Endothelial cell (in vitro differentiated cells): Measurements from ENCODE around the gene SEC24D. TPM values are rescaled to one million over a fixed set of nuclear protein-coding genes. Genes with fewer than 3 reads are reported as not detected.
"Not testable (repeated sequence)": the region's sequence is repeated elsewhere in the genome, so short reads cannot be mapped to it uniquely, and the experiment has no call there.

Experiments used
- DNase-seq: peaks from one replicate; pipeline ENCODE4 v3.0.0; 2021; ENCODE audit warnings: low spot score
- H3K27ac Mint-ChIP-seq: one replicate; pipeline ENCODE4 v1.8.0; 2021; ENCODE audit warnings: mixed read lengths, inconsistent platforms; ENCODE audit not compliant: unreplicated experiment
- H3K27me3 Mint-ChIP-seq: one replicate; pipeline ENCODE4 v1.8.0; 2021; ENCODE audit warnings: mild to moderate bottlenecking, moderate library complexity, mixed read lengths, inconsistent platforms; ENCODE audit not compliant: unreplicated experiment
- H3K36me3 Mint-ChIP-seq: one replicate; pipeline ENCODE4 v1.8.0; 2021; ENCODE audit warnings: mild to moderate bottlenecking, low read depth, mixed read lengths, inconsistent platforms; ENCODE audit not compliant: unreplicated experiment
- H3K4me1 Mint-ChIP-seq: one replicate; pipeline ENCODE4 v1.8.0; 2021; ENCODE audit warnings: mild to moderate bottlenecking, mixed read lengths, inconsistent platforms; ENCODE audit not compliant: unreplicated experiment
- H3K4me3 Mint-ChIP-seq: one replicate; pipeline ENCODE4 v1.8.0; 2021; ENCODE audit warnings: mild to moderate bottlenecking, mixed read lengths, inconsistent platforms; ENCODE audit not compliant: unreplicated experiment
- H3K9me3 Mint-ChIP-seq: one replicate; pipeline ENCODE4 v1.8.0; 2021; ENCODE audit warnings: mixed read lengths, inconsistent platforms; ENCODE audit not compliant: unreplicated experiment
- CTCF ChIP-seq: fragments of 200-600 bp; sonication (generic); IDR thresholded peaks from one replicate; pipeline ENCODE4 v1.5.0; 2021; ENCODE audit warnings: antibody characterized with exemption; ENCODE audit not compliant: unreplicated experiment
- total RNA-seq: library from RNA; stranded (reverse); fragmentation: NEBNext Ultra II Directional; extraction: Animal tissue kit (Norgen Biotek cat#: 25700); gene quantifications from one replicate; pipeline ENCODE4 v1.2.1, GENCODE V29; 2021; ENCODE audit not compliant: unreplicated experiment

The SEC24D gene
- total RNA-seq, 1 donor from 2014 or later, result 70.4 TPM

- Mint-ChIP-seq H3K27me3 (no peaks in the 10 kb centered on the region), H3K4me1 (no peaks in the 10 kb centered on the region), H3K36me3 (peaks cover 41% of the 10 kb centered on the region), H3K4me3 (no peak overlapping the region), H3K27ac (no peak overlapping the region), H3K9me3 (no peaks in the 10 kb centered on the region)
- TF ChIP-seq CTCF, result no peak
- no peak for DNase-seq
Observed at GRCh38 chr4:118797558-118798142, 38.3 kb downstream of the SEC24D start.

- H3K9me3 Mint-ChIP-seq, H3K27me3 Mint-ChIP-seq, H3K4me3 Mint-ChIP-seq, H3K4me1 Mint-ChIP-seq, DNase-seq, H3K27ac Mint-ChIP-seq: not testable (repeated sequence)
- H3K36me3 Mint-ChIP-seq, result peaks cover 27% of the 10 kb centered on the region
Observed at GRCh38 chr4:118791690-118792446, 44.1 kb downstream of the SEC24D start.

GRCh38 chr4:118790544-118790943 lies 45.4 kb downstream of the SEC24D start:
- Mint-ChIP-seq H3K4me1 (no peaks in the 10 kb centered on the region), H3K27me3 (no peaks in the 10 kb centered on the region), H3K9me3 (no peaks in the 10 kb centered on the region), H3K27ac (peak overlapping the region; percentile 57), H3K4me3 (no peak overlapping the region), H3K36me3 (peaks cover 16% of the 10 kb centered on the region)
- no peak for DNase-seq
- no peak for TF ChIP-seq CTCF

GRCh38 chr4:118788911-118789310 lies 47.0 kb downstream of the SEC24D start:
- no peak overlapping the region for H3K4me3 Mint-ChIP-seq
- no peak overlapping the region for H3K27ac Mint-ChIP-seq
- H3K36me3 Mint-ChIP-seq, result peaks cover 16% of the 10 kb centered on the region
- TF ChIP-seq CTCF, result no peak
- H3K4me1 Mint-ChIP-seq, result no peaks in the 10 kb centered on the region
- DNase-seq, result no peak
- H3K27me3 Mint-ChIP-seq, result no peaks in the 10 kb centered on the region
- no peaks in the 10 kb centered on the region for H3K9me3 Mint-ChIP-seq

GRCh38 chr4:118787844-118788380 lies 48.0 kb downstream of the SEC24D start:
- no peaks in the 10 kb centered on the region for H3K27me3 Mint-ChIP-seq
- H3K4me3 Mint-ChIP-seq, result no peak overlapping the region
- no peak overlapping the region for H3K27ac Mint-ChIP-seq
- no peak for TF ChIP-seq CTCF
- no peaks in the 10 kb centered on the region for H3K9me3 Mint-ChIP-seq
- DNase-seq, result no peak
- peaks cover 21% of the 10 kb centered on the region for H3K36me3 Mint-ChIP-seq
- no peaks in the 10 kb centered on the region for H3K4me1 Mint-ChIP-seq
